ENCODE results near the gene MEAK7. TPM values are rescaled to one million over a fixed set of nuclear protein-coding genes. Genes with fewer than 3 reads are reported as not detected.
"Not testable (repeated sequence)": the region's sequence is repeated elsewhere in the genome, so short reads cannot be mapped to it uniquely, and the experiment has no call there.

Gene MEAK7
- polyA plus RNA-seq, 4 donors = 18.6 to 19.5 (median 19.0) TPM

GRCh38 chr16:84534815-84535214, 30.4 kb upstream of the MEAK7 start:
- DNase-seq (ENCODE audit: low read depth in 4 of 4, low spot score in 3 of 4) = no peak

GRCh38 chr16:84532855-84533486, 28.5 kb upstream of the MEAK7 start:
- no peak for DNase-seq (ENCODE audit: low read depth in 4 of 4, low spot score in 3 of 4)

- DNase-seq (ENCODE audit: low read depth in 4 of 4, low spot score in 3 of 4) = no peak
Observed at GRCh38 chr16:84532291-84532724, 27.8 kb upstream of the MEAK7 start.

GRCh38 chr16:84531671-84532111, 27.2 kb upstream of the MEAK7 start:
- no peak for DNase-seq (ENCODE audit: low read depth in 4 of 4, low spot score in 3 of 4)

DNA sequence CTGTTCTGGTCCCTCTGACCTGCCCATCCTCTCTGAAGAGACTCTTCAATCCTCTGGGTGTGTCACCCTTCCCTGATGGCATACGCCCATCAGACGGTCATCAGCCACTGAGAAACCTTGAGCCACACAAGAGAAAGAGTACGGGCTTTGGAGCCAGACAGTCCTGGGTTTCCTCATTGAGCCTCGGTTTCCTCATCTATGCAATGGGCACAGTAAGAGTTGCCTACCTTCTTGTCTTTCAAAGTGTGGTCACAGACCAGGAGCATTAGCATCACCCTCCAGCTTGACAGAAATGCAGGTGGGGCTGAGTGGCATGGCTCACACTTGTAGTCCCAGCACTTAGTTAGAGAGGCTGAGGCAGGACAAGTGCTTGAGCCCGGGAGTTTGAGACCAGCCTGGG, 26.1 kb upstream of the MEAK7 start:
- DNase-seq (ENCODE audit: low read depth in 4 of 4, low spot score in 3 of 4) = no peak

GRCh38 chr16:84529607-84530006, 25.1 kb upstream of the MEAK7 start:
- DNase-seq (ENCODE audit: low read depth in 4 of 4, low spot score in 3 of 4) = no peak

GRCh38 chr16:84528322-84528721, 23.9 kb upstream of the MEAK7 start:
- no peak for DNase-seq (ENCODE audit: low read depth in 4 of 4, low spot score in 3 of 4)

DNA sequence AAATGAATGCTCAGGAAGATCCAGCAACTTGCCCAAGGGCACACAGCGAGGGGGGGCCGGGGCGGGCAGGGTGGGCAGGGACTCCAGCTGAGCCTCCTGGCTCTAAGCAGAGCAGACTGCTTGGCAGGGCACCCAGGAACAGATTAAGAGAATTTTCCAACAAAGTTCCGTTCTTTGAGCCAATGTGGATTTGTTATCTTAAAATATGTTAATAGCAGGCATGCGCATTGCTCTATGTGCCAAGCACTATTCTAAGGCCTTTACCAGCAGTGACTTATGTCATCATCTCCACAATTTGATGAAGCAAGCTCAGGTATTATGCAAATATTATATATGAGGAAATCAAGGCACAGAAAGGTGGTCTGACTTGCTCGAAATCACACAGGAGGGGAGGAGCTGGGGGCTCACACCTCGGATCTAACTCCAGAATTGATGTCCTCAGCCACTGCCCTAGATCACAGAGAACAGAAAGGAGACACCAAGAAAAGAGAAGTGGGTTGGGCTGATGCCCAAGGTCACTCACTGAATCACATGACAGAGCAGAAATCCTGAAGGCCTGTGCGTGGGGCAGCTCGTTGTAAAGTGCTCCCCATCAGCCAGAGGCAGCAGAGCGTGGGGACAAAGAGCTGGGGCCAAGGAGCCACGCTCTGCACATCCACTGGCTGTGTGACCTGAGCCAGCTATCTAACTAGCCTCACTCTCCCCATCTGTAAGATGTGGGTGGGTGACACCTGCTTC, 23.2 kb upstream of the MEAK7 start:
- no peak for DNase-seq (ENCODE audit: low read depth in 4 of 4, low spot score in 3 of 4)

DNA sequence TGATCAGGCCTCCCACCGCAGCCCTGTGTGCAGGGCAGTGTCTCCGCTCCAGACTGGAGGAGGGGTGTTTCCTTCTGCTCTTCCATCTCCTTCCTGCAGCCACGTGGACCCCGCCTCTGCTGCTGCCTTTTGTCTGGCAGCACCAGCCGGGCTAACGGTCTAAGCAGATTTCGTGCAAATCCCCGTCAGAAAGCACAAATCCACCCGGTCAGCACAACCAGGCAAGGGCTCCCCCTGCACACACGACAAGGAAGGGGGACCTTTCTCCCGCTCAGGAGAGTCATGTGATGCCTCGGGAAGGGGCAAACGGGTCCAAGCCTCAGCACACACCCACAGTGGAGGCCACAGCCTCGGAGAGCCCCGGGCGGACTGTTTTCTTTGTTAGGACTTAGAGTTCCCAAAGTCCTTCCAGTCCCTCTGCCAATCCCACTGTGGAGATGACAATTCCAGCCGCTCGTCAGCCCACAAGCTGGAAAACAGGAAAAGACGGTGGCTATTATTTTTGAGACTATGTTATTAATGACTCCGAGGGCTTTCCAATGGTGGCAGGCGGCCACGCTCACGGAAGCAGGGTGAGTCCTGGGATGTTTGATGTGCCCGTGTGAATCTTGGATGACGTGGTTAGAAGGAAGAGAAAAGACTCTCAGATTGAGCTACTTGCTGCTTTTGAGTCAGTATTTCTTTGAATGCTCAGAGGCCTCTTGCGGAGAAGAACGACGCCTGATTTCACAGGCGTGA, 22.5 kb upstream of the MEAK7 start:
- no peak for DNase-seq (ENCODE audit: low read depth in 4 of 4, low spot score in 3 of 4)

- not testable (repeated sequence) for DNase-seq (ENCODE audit: low read depth in 4 of 4, low spot score in 3 of 4)
Observed at GRCh38 chr16:84524941-84525581, 20.6 kb upstream of the MEAK7 start.

DNA sequence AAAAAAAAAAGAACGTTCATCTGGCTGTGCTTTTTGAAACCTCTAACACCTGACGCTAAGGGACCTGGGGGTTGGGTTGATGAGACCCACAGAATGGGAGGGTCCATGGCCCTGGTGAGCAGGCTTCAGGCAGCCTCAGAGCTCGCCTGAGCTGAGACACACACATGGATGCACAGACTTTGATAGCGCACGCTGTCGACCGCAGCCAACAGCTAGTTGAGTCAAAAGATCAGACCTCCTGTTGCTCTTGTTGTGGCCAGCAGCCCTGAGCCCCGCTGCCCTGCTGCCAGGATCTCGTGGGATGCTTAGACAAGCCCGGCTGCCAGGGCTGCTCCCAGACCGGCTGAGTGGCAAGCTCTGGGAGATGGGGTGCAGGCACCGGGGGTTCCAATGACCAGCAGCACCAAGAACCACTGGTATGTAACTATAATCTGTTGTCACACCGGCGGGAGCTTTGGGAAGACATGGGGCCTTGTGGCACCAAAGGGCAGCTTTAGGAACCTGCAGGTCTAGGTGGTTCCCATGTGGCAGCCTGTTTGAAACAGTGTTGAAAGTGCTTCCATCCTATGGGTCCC, 20.0 kb upstream of the MEAK7 start:
- no peak for DNase-seq (ENCODE audit: low read depth in 4 of 4, low spot score in 3 of 4)

DNA sequence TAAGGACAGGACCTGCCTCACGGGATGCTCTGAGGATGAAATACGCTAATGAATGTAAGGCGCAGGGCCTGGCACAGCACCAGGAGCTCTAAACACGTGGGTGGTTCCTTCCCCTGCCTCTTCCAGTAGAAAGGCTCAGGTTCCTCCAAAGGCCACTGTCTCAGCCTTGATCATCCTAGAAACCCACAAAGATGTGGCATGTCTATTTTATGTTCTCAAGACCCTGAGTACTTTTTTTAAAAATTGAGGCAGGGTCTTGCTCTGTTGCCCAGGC, 17.0 kb upstream of the MEAK7 start:
- no peak for DNase-seq (ENCODE audit: low read depth in 4 of 4, low spot score in 3 of 4)

- DNase-seq (ENCODE audit: low read depth in 4 of 4, low spot score in 3 of 4) = no peak
Observed at GRCh38 chr16:84520725-84521496, 16.5 kb upstream of the MEAK7 start.

DNA sequence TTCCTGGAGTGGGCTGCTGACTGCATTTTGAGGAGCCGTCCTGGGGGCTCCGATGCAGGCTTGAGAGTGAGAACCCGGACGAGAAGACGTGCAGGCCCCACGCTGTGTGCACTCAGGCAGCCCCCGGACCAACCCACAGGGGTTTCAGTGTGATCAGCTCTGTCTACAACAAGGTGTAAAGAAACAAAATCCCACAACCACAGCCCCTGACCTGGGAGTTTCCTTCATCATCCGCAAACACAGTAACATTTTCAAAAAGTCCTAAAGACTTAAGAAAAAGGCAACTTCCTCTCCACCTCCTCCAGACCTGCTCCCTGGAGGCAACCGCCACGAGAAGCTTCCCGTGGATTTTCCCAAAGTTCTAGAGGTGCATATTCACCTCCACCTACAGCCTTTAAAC, 15.4 kb upstream of the MEAK7 start:
- DNase-seq (ENCODE audit: low read depth in 4 of 4, low spot score in 3 of 4) = no peak

DNA sequence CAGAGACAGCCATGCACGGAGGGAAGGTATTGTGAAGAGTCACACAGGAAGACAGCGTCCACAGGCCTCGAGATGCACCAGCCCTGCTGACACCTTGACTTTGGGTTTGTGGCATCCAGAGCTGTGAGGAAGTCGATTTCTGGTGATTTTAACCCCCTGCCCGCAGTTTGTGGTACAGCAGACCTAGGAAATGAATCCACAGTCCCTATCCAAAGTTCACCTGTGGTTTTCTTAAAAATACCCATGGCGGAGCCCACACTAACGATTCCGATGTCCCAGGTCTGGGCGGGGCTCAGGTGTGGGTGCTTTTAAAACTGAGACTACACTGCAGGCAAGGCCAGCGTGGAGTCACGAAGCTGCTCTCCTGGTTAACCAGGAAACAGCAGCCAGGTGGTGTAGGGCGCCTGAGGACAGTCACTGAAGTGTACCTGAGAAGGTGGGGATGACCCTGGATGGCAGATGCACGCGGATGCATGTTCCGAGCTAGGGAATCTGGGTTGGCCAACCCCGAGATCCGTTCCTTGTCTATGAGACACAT, 14.4 kb upstream of the MEAK7 start:
- no peak for DNase-seq (ENCODE audit: low read depth in 4 of 4, low spot score in 3 of 4)

GRCh38 chr16:84518220-84518619, 13.8 kb upstream of the MEAK7 start:
- DNase-seq (ENCODE audit: low read depth in 4 of 4, low spot score in 3 of 4) = not testable (repeated sequence)

- no peak for DNase-seq (ENCODE audit: low read depth in 4 of 4, low spot score in 3 of 4)
Observed at GRCh38 chr16:84517366-84517765, 12.9 kb upstream of the MEAK7 start.

- no peak for DNase-seq (ENCODE audit: low read depth in 4 of 4, low spot score in 3 of 4)
Observed at GRCh38 chr16:84514874-84515835, 10.7 kb upstream of the MEAK7 start.
